ENCODE data around the gene MISP3.

The MISP3 gene

GRCh38 chr19:14053032-14053431 lies 19.6 kb upstream of the MISP3 start:
- TF ChIP-seq GATA2 (IDR thresholded peaks at IDR 0.05; ENCODE audit: low read depth, low read length): no peak
- no peak for TF ChIP-seq GATA3 (IDR thresholded peaks at IDR 0.05; ENCODE audit: low read depth, low read length)

- TF ChIP-seq GATA2 (IDR thresholded peaks at IDR 0.05; ENCODE audit: low read depth, low read length) (no peak), GATA3 (IDR thresholded peaks at IDR 0.05; ENCODE audit: low read depth, low read length) (no peak)
Measured at GRCh38 chr19:14053500-14053899, 19.1 kb upstream of the MISP3 start.

DNA sequence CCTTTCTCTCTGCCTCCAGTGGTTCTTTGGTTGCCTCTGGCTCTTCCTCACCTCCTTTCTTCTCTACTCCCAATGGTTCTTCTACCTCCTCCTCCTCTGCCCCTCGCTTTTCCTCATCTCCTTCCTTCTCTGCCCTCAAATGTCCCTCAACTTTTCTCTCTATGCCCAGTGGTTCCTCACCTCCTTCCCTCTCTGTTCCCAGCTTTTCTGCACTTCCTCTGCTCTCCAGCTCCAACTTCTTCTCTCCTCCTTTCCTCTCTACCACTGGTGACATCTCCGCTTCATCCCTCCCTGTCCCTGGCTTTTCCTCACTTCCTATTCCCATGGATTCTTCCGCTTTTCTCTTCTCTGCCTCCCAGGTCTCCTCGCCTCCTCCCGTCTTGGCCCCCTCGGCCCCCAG lies 18.5 kb upstream of the MISP3 start:
- TF ChIP-seq GATA2 (IDR thresholded peaks at IDR 0.05; ENCODE audit: low read depth, low read length): no peak
- no peak for TF ChIP-seq GATA3 (IDR thresholded peaks at IDR 0.05; ENCODE audit: low read depth, low read length)

DNA sequence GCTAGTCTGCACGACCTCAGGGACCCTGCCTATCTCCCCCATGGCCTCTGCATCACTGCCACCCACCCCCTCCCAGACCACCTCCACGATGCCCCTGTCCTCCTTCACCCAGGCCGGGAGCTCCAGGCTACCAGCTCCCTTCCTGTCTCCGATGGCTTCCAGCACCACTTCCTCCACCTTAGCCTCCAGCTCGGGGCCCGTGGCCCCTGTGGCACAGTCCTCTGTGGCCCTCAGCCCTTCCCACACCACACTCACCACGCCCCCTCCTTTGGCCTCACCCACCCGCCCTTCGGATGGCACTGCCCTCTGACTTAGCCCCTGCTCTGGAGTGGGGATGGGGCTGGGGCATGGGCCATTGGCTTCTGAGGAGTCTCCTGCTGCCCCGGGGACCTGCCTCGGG lies 17.9 kb upstream of the MISP3 start:
- TF ChIP-seq GATA2 (IDR thresholded peaks at IDR 0.05; ENCODE audit: low read depth, low read length): no peak
- TF ChIP-seq GATA3 (IDR thresholded peaks at IDR 0.05; ENCODE audit: low read depth, low read length): no peak

DNA sequence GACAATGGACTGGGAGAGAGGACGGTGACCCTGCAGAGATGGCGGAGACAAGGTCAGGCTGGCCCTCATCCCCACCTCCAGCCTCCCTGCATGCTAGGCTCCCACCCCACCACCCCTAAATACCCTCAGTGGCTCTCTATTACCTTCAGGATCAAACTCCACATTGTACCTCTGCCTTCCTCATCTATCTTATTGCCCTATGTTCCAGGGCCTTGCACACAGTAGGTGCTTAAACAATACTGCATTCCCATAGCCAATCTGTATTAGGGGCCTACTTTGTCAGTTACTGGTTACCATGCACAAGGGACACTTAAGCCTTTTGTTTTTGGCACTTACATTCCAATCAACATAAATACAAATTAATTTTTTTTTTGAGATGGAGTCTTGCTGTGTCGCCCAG lies 17.2 kb upstream of the MISP3 start:
- no peak for TF ChIP-seq GATA2 (IDR thresholded peaks at IDR 0.05; ENCODE audit: low read depth, low read length)
- TF ChIP-seq GATA3 (IDR thresholded peaks at IDR 0.05; ENCODE audit: low read depth, low read length): no peak

DNA sequence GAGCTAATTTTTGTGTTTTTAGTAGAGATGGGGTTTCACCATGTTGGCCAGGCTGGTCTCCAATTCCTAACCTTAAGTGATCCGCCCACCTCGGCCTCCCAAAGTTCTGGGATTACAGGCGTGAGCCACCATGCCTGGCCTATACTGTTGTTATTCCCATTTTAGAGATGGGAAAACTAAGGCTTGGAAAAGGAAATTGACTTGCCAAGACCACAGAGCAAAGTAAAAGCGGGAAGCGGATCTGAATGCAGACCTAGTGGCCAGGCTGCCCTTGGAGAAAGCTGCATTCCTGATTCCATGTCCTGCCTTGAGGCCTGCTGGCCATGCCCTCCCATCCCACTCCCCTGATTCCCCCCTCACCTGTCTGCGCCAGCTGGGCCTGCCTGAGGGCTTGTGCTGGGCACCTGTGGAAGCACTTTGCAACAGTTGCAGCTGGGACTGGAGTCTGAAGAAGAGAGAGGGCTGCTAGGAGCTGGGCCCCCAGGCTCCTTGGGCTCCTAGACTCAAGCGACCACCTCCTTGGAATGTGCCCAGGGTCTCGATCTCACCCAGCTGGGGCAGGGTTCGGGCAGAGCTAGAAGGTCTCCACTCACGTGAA lies 16.4 kb upstream of the MISP3 start:
- TF ChIP-seq GATA2 (IDR thresholded peaks at IDR 0.05; ENCODE audit: low read depth, low read length): no peak
- TF ChIP-seq GATA3 (IDR thresholded peaks at IDR 0.05; ENCODE audit: low read depth, low read length): no peak

GRCh38 chr19:14056741-14057356 lies 15.7 kb upstream of the MISP3 start:
- TF ChIP-seq GATA2 (IDR thresholded peaks at IDR 0.05; ENCODE audit: low read depth, low read length) (no peak), GATA3 (IDR thresholded peaks at IDR 0.05; ENCODE audit: low read depth, low read length) (no peak)

DNA sequence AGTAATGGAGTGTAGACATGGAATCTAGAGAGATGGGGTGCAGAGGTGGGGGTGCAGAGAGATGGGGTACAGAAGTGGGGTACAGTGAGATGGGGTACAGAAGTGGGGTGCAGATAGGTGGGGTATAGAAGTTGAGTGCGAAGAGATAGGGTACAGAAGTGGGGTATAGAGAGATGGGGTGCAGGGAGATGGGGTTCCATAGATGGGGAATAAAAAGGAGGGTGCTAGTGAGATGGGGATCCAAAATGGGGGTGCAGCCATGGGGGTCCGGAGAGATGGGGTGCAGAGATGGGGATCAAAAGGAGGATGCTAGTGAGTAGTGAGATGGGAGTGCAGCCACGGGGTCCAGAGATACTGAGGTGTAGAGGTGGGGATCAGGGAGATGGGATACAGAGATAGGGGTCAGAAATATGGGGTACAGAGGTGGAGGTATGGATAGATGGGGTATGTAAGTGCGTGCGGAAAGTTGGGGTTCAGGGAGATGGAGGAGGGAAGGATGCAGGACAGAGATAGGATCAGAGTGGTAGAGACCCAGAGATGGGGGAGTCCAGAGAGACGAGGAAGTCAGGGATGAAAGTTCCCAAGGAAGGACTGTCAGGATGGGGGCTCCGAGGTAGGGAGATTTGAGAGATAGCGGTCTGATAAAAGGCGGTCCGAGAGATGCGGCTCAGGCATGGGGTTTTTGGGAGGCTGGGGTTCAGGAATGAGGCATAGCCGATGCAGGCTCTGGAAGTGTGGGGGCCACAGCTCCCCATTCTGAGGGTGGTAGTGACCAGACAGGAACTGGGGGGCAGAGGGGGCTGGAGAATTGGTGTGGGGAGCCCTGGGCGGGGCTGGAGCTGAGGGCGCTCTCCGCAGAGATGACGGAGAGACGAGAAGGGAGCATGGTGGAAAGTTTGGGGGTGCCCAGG lies 14.1 kb upstream of the MISP3 start:
- TF ChIP-seq GATA3 (IDR thresholded peaks at IDR 0.05; ENCODE audit: low read depth, low read length) (no peak), GATA2 (IDR thresholded peaks at IDR 0.05; ENCODE audit: low read depth, low read length) (peak; percentile 44; the same call in 1 of the 2 replicates)

- TF ChIP-seq GATA2 (IDR thresholded peaks at IDR 0.05; ENCODE audit: low read depth, low read length) (no peak), GATA3 (IDR thresholded peaks at IDR 0.05; ENCODE audit: low read depth, low read length) (no peak)
Measured at GRCh38 chr19:14059093-14059480, 13.5 kb upstream of the MISP3 start.

DNA sequence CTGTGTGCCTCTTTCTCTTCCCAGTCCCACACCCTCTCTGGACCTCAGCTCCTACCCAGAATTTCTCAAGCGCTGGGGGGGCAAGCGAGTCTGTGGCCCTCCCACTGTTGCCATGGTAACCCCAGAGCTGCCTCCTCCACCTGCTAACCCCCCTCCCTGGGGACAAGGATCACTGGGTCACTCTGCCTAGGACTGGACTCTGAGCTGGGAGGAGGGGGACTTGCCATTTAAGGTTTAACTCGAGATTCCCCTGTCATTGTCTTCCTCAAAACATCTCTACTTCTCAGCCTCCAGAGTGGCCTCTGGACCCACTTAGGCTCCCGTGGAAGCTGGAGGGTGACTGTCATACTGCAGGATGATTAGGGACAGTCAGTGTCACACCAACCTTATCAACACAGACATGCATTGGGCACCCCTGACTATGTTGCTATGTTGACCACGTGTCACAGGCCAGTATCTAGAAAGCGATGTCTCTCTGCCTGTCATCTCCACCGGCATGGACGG lies 12.9 kb upstream of the MISP3 start:
- TF ChIP-seq GATA2 (IDR thresholded peaks at IDR 0.05; ENCODE audit: low read depth, low read length) (no peak), GATA3 (IDR thresholded peaks at IDR 0.05; ENCODE audit: low read depth, low read length) (no peak)

- TF ChIP-seq GATA2 (IDR thresholded peaks at IDR 0.05; ENCODE audit: low read depth, low read length): no peak
- TF ChIP-seq GATA3 (IDR thresholded peaks at IDR 0.05; ENCODE audit: low read depth, low read length): no peak
Measured at GRCh38 chr19:14061081-14061749, 11.4 kb upstream of the MISP3 start.

DNA sequence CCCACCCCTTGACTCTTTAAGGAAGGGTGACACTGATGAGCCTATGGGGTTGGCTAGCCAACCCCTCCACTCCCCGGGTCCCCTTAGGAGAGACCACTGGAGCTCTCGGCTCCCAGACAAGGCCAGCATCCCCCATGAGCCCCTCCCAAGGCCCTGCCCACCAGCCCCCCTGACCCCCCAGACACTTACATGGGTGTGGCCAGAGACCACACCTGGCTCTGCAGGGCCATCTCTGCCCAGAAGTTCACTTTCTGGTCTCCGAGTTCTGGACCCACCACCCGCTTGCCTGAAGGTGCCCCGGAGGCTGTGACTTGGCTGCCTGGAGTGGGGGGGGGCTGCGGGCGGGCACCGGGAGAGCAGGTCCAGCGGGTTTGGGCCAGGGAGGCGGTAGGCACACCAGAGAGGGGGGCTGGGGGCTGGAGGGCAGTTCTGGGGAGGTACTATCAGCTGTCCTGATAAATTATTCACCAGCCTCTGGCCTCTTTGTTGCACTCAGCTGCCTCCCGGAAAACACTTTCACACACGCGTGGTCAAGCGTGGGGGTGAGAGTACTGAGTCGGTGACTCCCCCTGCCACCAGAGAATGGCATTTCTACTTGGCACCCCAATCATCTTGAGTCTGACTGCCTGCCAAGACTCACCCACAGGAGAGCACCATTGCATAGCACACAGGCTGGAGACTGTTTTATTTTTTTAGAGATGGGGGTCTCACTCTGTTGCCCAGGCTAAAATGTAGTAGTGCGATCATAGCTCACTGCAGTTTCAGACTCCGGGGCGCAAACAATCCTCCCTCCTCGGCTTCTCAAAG lies 10.6 kb upstream of the MISP3 start, which contains the start of gene PALM3:
Gene PALM3 (minus strand): TSS at position 326 of the 807 bp plus-strand sequence. CDS start 96 bp downstream, at position 230.
- TF ChIP-seq GATA3 (IDR thresholded peaks at IDR 0.05; ENCODE audit: low read depth, low read length): no peak
- TF ChIP-seq GATA2 (IDR thresholded peaks at IDR 0.05; ENCODE audit: low read depth, low read length): no peak

- TF ChIP-seq GATA3 (IDR thresholded peaks at IDR 0.05; ENCODE audit: low read depth, low read length) (no peak), GATA2 (IDR thresholded peaks at IDR 0.05; ENCODE audit: low read depth, low read length) (no peak)
Measured at GRCh38 chr19:14062558-14062855, 10.1 kb upstream of the MISP3 start.
